Adrenal gland (tissue), 12 donors: ENCODE data around the gene MAJIN. TPM values are rescaled to one million over a fixed set of nuclear protein-coding genes. Genes with fewer than 3 reads are reported as not detected.

Source experiments
- DNase-seq, 7 donors: peaks; one replicate each; pipeline ENCODE4 v3.0.0-alpha.2; 2019 to 2020
- H3K27ac ChIP-seq, 5 donors: fragments of 200-600 bp; sonication (generic) in 4 of 5; 1 replicate in 3 of 5; 2 replicates in 2 of 5; pipeline versions ENCODE4 v1.5.1 to v1.8.0; 2016 to 2020; ENCODE audit warnings: mild to moderate bottlenecking in 1 of 5
- H3K27me3 ChIP-seq: fragments of 200-600 bp; 2 replicates; pipeline ENCODE4 v1.8.0; 2021
- H3K36me3 ChIP-seq, 2 donors: fragments of 200-600 bp; replicated peaks in 1 of 2; 1 replicate in 1 of 2; 2 replicates in 1 of 2; pipeline versions ENCODE4 v1.5.1 to v1.8.0; 2018 to 2022
- H3K4me1 ChIP-seq, 2 donors: fragments of 200-600 bp; replicated peaks in 1 of 2; 1 replicate in 1 of 2; 2 replicates in 1 of 2; pipeline versions ENCODE4 v1.5.1 to v1.8.0; 2018 to 2021
- H3K4me3 ChIP-seq, 4 donors: fragments of 200-600 bp; sonication (generic) in 3 of 4; one replicate each; pipeline ENCODE4 v1.5.1; 2016 to 2018
- H3K9me3 ChIP-seq, 3 donors: fragments of 200-600 bp; sonication (generic) in 1 of 3; replicated peaks in 1 of 3; 1 replicate in 2 of 3; 2 replicates in 1 of 3; pipeline versions ENCODE4 v1.5.1 to v1.8.0; 2016 to 2021
- CTCF ChIP-seq, 6 experiments: fragments of 450-650 bp in 4 of 6; fragments of 200-600 bp in 2 of 6; sonication (generic) in 1 of 6; IDR thresholded peaks; 1 replicate in 5 of 6; 2 replicates in 1 of 6; pipeline versions ENCODE4 v1.5.1 to v1.8.0; 2016 to 2021; ENCODE audit warnings: antibody characterized with exemption in 6 of 6, mild to moderate bottlenecking in 2 of 6, moderate library complexity in 1 of 6
- POLR2A ChIP-seq, 2 donors: fragments of 450-650 bp; IDR thresholded peaks; one replicate each; pipeline ENCODE4 v1.6.1; 2017; ENCODE audit warnings: antibody characterized with exemption in 2 of 2, mild to moderate bottlenecking in 2 of 2, moderate library complexity in 1 of 2
- WGBS, 4 donors: extraction: QIAGEN DNeasy Blood & Tissue Kit in 2 of 4; methylation state at CpG; one replicate each; pipeline versions ENCODE4 v1.1.5 to v1.1.7; 2013 to 2017; 5-methylcytosine and 5-hydroxymethylcytosine counted together
- intact Hi-C, 2 donors: fragments of 100-400 bp; cut with DNase I; formaldehyde crosslinking; loops; one replicate each; pipeline versions ENCODE4 v1.14.1 to v1.15.0; 2022 to 2023
- polyA plus RNA-seq, 3 donors: library from polyadenylated mRNA; stranded (reverse); fragments of 200-250 nt in 2 of 3; fragments of 350-450 nt in 1 of 3; fragmentation: Illumina TruSeq in 1 of 3; extraction: RNeasy Lipid Tissue Mini Kit (QIAGEN cat#74804) in 1 of 3; gene quantifications; one replicate each; pipeline ENCODE4 v1.2.3, GENCODE V29; 2013 to 2014
- total RNA-seq, 9 donors: library from RNA; depleted of rRNA in 4 of 9; stranded (reverse); fragments of >200 nt in 4 of 9; fragments of 120-200 nt in 1 of 9; fragmentation: NEBNext Ultra II Directional in 1 of 9; extraction: Animal tissue kit (Norgen Biotek cat#: 25700) in 1 of 9; gene quantifications; one replicate each; pipeline versions ENCODE4 v1.1.0 to v1.2.4, GENCODE V29; 2013 to 2023
- donor health status: healthy with polysubstance abuse.
- donor health status: Bipolar disorder and iron deficiency.
- donor health status: DM: yes; HTN: yes; CAD: no.
- donor health status: DM: no; HTN: no; CAD: no.
- donor health status: DM: no; HTN: no; CAD: no.
- donor health status: DM: yes; HTN: yes; CAD: no.

The MAJIN gene
- total and polyA plus RNA-seq, 12 donors: 0.24 to 0.29 TPM; not detected in 10

GRCh38 chr11:64974124-64974523, 2.2 kb upstream of the MAJIN start:
- intact Hi-C loops: no loop called here
- Histone ChIP-seq H3K4me3 (no peak overlapping the region), H3K36me3 (no peaks in the 10 kb centered on the region), H3K27ac (no peak overlapping the region), H3K27me3 (no peaks in the 10 kb centered on the region), H3K9me3 (no peaks in the 10 kb centered on the region), H3K4me1 (peaks cover 0 to 7% of the 10 kb centered on the region in 2 donors)
- WGBS, 4 donors: 67 to 78% (median 72%) methylated on average over 5 of the region's 5 CpGs
- TF ChIP-seq CTCF (IDR thresholded peaks at IDR 0.05): no peak
- no peak for TF ChIP-seq POLR2A (IDR thresholded peaks at IDR 0.05)
- DNase-seq: no peak

- peaks cover 0 to 7% of the 10 kb centered on the region in 2 donors for H3K4me1 ChIP-seq
- no peaks in the 10 kb centered on the region for H3K9me3 ChIP-seq
- no peaks in the 10 kb centered on the region for H3K27me3 ChIP-seq
- TF ChIP-seq POLR2A (IDR thresholded peaks at IDR 0.05): no peak
- TF ChIP-seq CTCF (IDR thresholded peaks at IDR 0.05): no peak
- no peaks in the 10 kb centered on the region for H3K36me3 ChIP-seq
- intact Hi-C loops: no loop called here
- no peak overlapping the region for H3K27ac ChIP-seq
- no peak for DNase-seq
- 76 to 87% (median 84%) methylated on average over 7 to 8 of the region's 8 CpGs for WGBS, 4 donors
- H3K4me3 ChIP-seq: no peak overlapping the region
Observed at GRCh38 chr11:64970731-64971151, 1.2 kb downstream of the MAJIN start.

- no peak for DNase-seq
- WGBS, 4 donors: 52 to 69% (median 60%) methylated on average over 5 of the region's 5 CpGs
- TF ChIP-seq POLR2A (IDR thresholded peaks at IDR 0.05) (no peak), CTCF (IDR thresholded peaks at IDR 0.05) (no peak)
- intact Hi-C loops: no loop called here
- H3K27me3 ChIP-seq: no peaks in the 10 kb centered on the region
- H3K4me1 ChIP-seq: peaks cover 0 to 7% of the 10 kb centered on the region in 2 donors
- H3K9me3 ChIP-seq: no peaks in the 10 kb centered on the region
- H3K27ac ChIP-seq: no peak overlapping the region
- no peak overlapping the region for H3K4me3 ChIP-seq
- no peaks in the 10 kb centered on the region for H3K36me3 ChIP-seq
Observed at GRCh38 chr11:64969209-64969608, 2.7 kb downstream of the MAJIN start.

GRCh38 chr11:64967375-64967774, 4.5 kb downstream of the MAJIN start:
- intact Hi-C loops: no loop called here
- peaks cover 0 to 7% of the 10 kb centered on the region in 2 donors for H3K4me1 ChIP-seq
- no peak for TF ChIP-seq POLR2A (IDR thresholded peaks at IDR 0.05)
- no peak for TF ChIP-seq CTCF (IDR thresholded peaks at IDR 0.05)
- DNase-seq: no peak
- no peaks in the 10 kb centered on the region for H3K36me3 ChIP-seq
- H3K9me3 ChIP-seq: no peaks in the 10 kb centered on the region
- no peak overlapping the region for H3K27ac ChIP-seq
- 84 to 93% (median 89%) methylated on average over 3 of the region's 3 CpGs for WGBS, 4 donors
- no peaks in the 10 kb centered on the region for H3K27me3 ChIP-seq
- H3K4me3 ChIP-seq: no peak overlapping the region
